NCI-H1092 (cell line): ENCODE measurements around the gene COL9A2.

Source experiments
- DNase-seq: peaks from one replicate; lab custom pipeline; 2025; lab: John Stamatoyannopoulos, UW

Gene COL9A2

DNA sequence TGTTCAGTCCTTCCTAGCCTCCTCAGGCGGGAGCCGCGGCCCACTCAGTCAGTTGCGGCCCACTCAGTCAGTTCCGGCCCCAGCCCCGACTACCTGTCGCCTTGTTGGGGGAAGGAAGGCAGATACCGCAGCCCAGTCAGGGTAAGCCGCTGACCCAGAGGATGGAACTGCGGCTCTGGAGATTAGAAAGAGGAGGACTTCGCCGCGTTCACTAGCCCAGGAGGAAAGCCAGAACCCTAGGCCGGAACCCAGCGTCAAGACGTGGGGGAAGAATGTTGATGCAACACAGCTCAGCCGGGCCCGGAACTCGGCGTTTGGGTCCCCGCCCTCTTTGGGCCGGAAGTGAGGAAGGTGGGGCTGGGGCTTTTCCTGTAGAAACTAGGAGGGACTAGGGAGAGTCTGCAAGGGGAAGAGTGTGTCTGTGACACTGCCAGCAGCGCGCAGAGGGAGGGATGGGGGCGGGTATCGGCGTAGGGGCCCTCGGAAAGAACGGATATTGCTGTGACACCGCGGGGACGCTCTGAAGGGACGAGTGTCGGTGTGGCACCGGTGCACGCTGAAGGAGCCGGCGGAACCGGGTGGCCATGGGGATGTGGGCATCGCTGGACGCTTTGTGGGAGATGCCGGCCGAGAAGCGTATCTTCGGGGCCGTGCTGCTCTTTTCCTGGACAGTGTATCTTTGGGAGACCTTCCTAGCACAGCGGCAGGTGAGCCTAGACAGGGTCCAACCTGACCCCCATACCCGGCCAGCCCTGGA is 59.2 kb downstream of the COL9A2 start, which contains the start of gene ZMPSTE24:
TSS of gene ZMPSTE24 (plus strand) at position 549 of the 757 bp plus-strand sequence. CDS start at position 585, 36 bp downstream.
- peak; percentile 100 for DNase-seq

- no peak for DNase-seq
Observed at GRCh38 chr1:40257313-40257687, 59.8 kb downstream of the COL9A2 start.

- no peak for DNase-seq
Observed at GRCh38 chr1:40256401-40257084, 60.5 kb downstream of the COL9A2 start.

DNA sequence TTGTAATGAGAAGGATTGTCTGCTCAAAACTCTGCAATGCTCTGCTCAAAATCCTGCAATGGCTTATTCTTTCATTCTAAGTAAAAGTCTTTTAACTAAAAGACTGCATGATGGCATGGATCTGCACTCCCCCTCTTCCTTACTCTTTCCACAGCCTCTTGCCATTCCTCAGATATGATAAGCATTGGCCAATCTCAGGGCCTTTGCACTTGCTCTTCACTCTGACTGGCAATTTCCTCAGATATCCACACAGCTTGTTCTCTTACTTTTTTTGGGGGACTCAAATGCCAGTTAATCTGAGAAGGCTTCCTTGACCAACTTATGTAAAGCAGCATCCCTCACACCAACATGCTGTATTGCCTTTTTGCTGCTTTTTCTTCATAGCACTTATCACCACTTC is 61.9 kb downstream of the COL9A2 start:
- no peak for DNase-seq

GRCh38 chr1:40252601-40253000 is 64.5 kb downstream of the COL9A2 start:
- no peak for DNase-seq

DNA sequence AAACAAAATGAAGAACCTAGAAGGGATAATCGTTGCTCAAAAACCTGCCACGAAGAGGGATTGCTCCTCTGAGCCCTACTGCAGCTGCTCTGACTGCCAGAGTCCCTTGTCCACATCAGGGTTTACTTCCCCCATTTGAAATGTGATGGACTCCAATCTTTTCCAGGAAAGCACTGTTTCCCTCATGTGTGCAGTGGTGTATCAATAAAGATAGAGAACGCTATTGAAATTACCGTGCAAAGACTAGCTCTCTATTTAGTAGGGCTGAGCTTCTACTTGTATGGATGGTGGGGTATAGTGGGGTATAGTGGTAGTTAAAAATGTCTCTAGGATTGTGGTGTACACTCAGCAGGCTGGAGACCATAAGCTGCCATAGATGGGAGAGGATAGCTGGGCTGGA is 65.6 kb downstream of the COL9A2 start:
- no peak for DNase-seq
